WERI-Rb-1 (cell line): ENCODE data around the gene GJA9.

ENCODE experiments used
- DNase-seq: peaks from one replicate; pipeline ENCODE4 v3.0.0-alpha.2; 2020
- H3K27ac ChIP-seq: fragments of 250-450 bp; sonication (Bioruptor Pico); 2 replicates; pipeline ENCODE4 v1.5.1; 2020; ENCODE audit warnings: mild to moderate bottlenecking, moderate library complexity
- H3K27me3 ChIP-seq: fragments of 250-450 bp; sonication (Bioruptor Pico); 2 replicates; pipeline ENCODE4 v1.5.1; 2021; ENCODE audit warnings: mild to moderate bottlenecking, low read depth, moderate library complexity; ENCODE audit not compliant: insufficient read depth, severe bottlenecking
- H3K36me3 ChIP-seq: fragments of 250-450 bp; sonication (Bioruptor Pico); 2 replicates; pipeline ENCODE4 v1.5.1; 2020; ENCODE audit warnings: mild to moderate bottlenecking, moderate library complexity
- H3K4me3 ChIP-seq: 2 replicates; pipeline ENCODE4 v1.5.1; 2011; ENCODE audit warnings: low read depth, mild to moderate bottlenecking, control low read depth, low read length
- H3K9me3 ChIP-seq: fragments of 250-450 bp; sonication (Bioruptor Pico); 2 replicates; pipeline ENCODE4 v1.5.1; 2021; ENCODE audit warnings: mild to moderate bottlenecking, moderate library complexity; ENCODE audit not compliant: severe bottlenecking
- CTCF ChIP-seq: IDR thresholded peaks from 2 replicates; pipeline ENCODE4 v1.5.1; 2011; ENCODE audit warnings: low read depth, mild to moderate bottlenecking, control low read depth, inconsistent platforms, low read length

Gene GJA9

GRCh38 chr1:38834221-38834782 is 47.1 kb downstream of the GJA9 start:
- no peak overlapping the region for H3K4me3 ChIP-seq
- no peaks in the 10 kb centered on the region for H3K27me3 ChIP-seq
- H3K36me3 ChIP-seq: peaks cover 8% of the 10 kb centered on the region
- no peak overlapping the region for H3K27ac ChIP-seq
- TF ChIP-seq CTCF: no peak
- no peaks in the 10 kb centered on the region for H3K9me3 ChIP-seq
- no peak for DNase-seq

GRCh38 chr1:38833146-38833545 is 48.2 kb downstream of the GJA9 start:
- H3K36me3 ChIP-seq: no peaks in the 10 kb centered on the region
- TF ChIP-seq CTCF: no peak
- no peak for DNase-seq
- H3K27me3 ChIP-seq: no peaks in the 10 kb centered on the region
- no peak overlapping the region for H3K27ac ChIP-seq
- H3K9me3 ChIP-seq: no peaks in the 10 kb centered on the region
- H3K4me3 ChIP-seq: no peak overlapping the region

- H3K9me3 ChIP-seq: no peaks in the 10 kb centered on the region
- no peaks in the 10 kb centered on the region for H3K27me3 ChIP-seq
- no peak for DNase-seq
- H3K36me3 ChIP-seq: no peaks in the 10 kb centered on the region
- no peak overlapping the region for H3K27ac ChIP-seq
- H3K4me3 ChIP-seq: no peak overlapping the region
- no peak for TF ChIP-seq CTCF
Observed at GRCh38 chr1:38832370-38832734, 49.0 kb downstream of the GJA9 start.

GRCh38 chr1:38831731-38832369 is 49.5 kb downstream of the GJA9 start:
- Histone ChIP-seq H3K27me3 (no peaks in the 10 kb centered on the region), H3K9me3 (no peaks in the 10 kb centered on the region), H3K4me3 (no peak overlapping the region), H3K36me3 (no peaks in the 10 kb centered on the region), H3K27ac (no peak overlapping the region)
- no peak for TF ChIP-seq CTCF
- DNase-seq: no peak

- Histone ChIP-seq H3K27ac (no peak overlapping the region), H3K9me3 (no peaks in the 10 kb centered on the region), H3K36me3 (no peaks in the 10 kb centered on the region), H3K27me3 (no peaks in the 10 kb centered on the region), H3K4me3 (no peak overlapping the region)
- TF ChIP-seq CTCF: no peak
- DNase-seq: no peak
Observed at GRCh38 chr1:38829368-38829767, 52.0 kb downstream of the GJA9 start.

- no peak overlapping the region for H3K27ac ChIP-seq
- no peak for TF ChIP-seq CTCF
- H3K27me3 ChIP-seq: no peaks in the 10 kb centered on the region
- no peak for DNase-seq
- no peak overlapping the region for H3K4me3 ChIP-seq
- no peaks in the 10 kb centered on the region for H3K36me3 ChIP-seq
- H3K9me3 ChIP-seq: no peaks in the 10 kb centered on the region
Observed at GRCh38 chr1:38827318-38827717, 54.1 kb downstream of the GJA9 start.
